Stimulated activated CD4-positive, alpha-beta T cell treated with anti-CD3 and anti-CD28 coated beads, Interleukin-15, amount 100 ng/mL, for 1 hour (primary cell): ENCODE measurements around the gene ECE1.
"Not testable (repeated sequence)": the region's sequence is repeated elsewhere in the genome, so short reads cannot be mapped to it uniquely, and the experiment has no call there.

Source experiments
- DNase-seq, 2 donors: peaks; one replicate each; pipeline ENCODE4 v3.0.0-alpha.2; 2020; ENCODE audit warnings: low read depth in 1 of 2, low spot score in 1 of 2

ECE1 gene

GRCh38 chr1:21188235-21188634, 102.0 kb downstream of the ECE1 start:
- DNase-seq: no peak

GRCh38 chr1:21185221-21185731, 105.0 kb downstream of the ECE1 start:
- no peak for DNase-seq

- DNase-seq: no peak
Measured at GRCh38 chr1:21184276-21184675, 106.0 kb downstream of the ECE1 start.

- no peak for DNase-seq
Measured at GRCh38 chr1:21182181-21182731, 108.0 kb downstream of the ECE1 start.

GRCh38 chr1:21178271-21178670, 112.0 kb downstream of the ECE1 start:
- DNase-seq: not testable (repeated sequence)

- peak; percentile 97 to 100 for DNase-seq
Measured at GRCh38 chr1:21176586-21177555, 113.4 kb downstream of the ECE1 start, which contains the start of gene EIF4G3. TSS of gene EIF4G3 (minus strand) at chr1:21176897. CDS start at chr1:21002742, 174,155 bp downstream.

GRCh38 chr1:21175670-21176581, 114.3 kb downstream of the ECE1 start:
- DNase-seq: peak; percentile 7 to 26

- DNase-seq: no peak
Measured at GRCh38 chr1:21175324-21175669, 115.0 kb downstream of the ECE1 start.

- no peak for DNase-seq
Measured at GRCh38 chr1:21174654-21175323, 115.5 kb downstream of the ECE1 start.

GRCh38 chr1:21174230-21174629, 116.0 kb downstream of the ECE1 start:
- no peak for DNase-seq

GRCh38 chr1:21173096-21173495, 117.2 kb downstream of the ECE1 start:
- not testable (repeated sequence) for DNase-seq

GRCh38 chr1:21170837-21171236, 119.4 kb downstream of the ECE1 start:
- DNase-seq: not testable (repeated sequence)

- DNase-seq: no peak
Measured at GRCh38 chr1:21168444-21168843, 121.8 kb downstream of the ECE1 start.
